Fibroblast of villous mesenchyme (primary cell): ENCODE data around the gene DYNLT2. TPM values are rescaled to one million over a fixed set of nuclear protein-coding genes. Genes with fewer than 3 reads are reported as not detected.
A peak's percentile ranks its signal among the peaks of the same experiment; 100 is the strongest.

Experiments used
- DNase-seq: peaks from one replicate; pipeline ENCODE4 v3.0.0-alpha.2; 2010; ENCODE audit warnings: low read depth
- H3K4me3 ChIP-seq: 2 replicates; pipeline ENCODE4 v1.5.1; 2011; ENCODE audit warnings: low read depth, mild to moderate bottlenecking, low read length
- CTCF ChIP-seq: IDR thresholded peaks from 2 replicates; pipeline ENCODE4 v1.5.1; 2012; ENCODE audit warnings: low read depth, mild to moderate bottlenecking, low read length; ENCODE audit not compliant: insufficient read depth
- total RNA-seq: library from RNA; depleted of rRNA; stranded (reverse); fragments of >200 nt; gene quantifications from 2 replicates; pipeline ENCODE4 v1.2.3, GENCODE V29; 2012

DYNLT2 gene
- total RNA-seq, 1 donor, result 1.3 TPM

- peak; percentile 29 for DNase-seq
- H3K4me3 ChIP-seq, result no peak overlapping the region
- TF ChIP-seq CTCF, result no peak
These were observed 13.0 kb downstream of the DYNLT2 start for GRCh38 chr6:169738204-169738975.

GRCh38 chr6:169729961-169730360, 21.4 kb downstream of the DYNLT2 start:
- DNase-seq, result no peak
- TF ChIP-seq CTCF, result no peak
- H3K4me3 ChIP-seq, result no peak overlapping the region

GRCh38 chr6:169726963-169727362, 24.4 kb downstream of the DYNLT2 start:
- no peak for TF ChIP-seq CTCF
- DNase-seq, result no peak
- H3K4me3 ChIP-seq, result no peak overlapping the region

- DNase-seq, result no peak
- TF ChIP-seq CTCF, result no peak
- no peak overlapping the region for H3K4me3 ChIP-seq
These were observed 25.3 kb downstream of the DYNLT2 start for GRCh38 chr6:169726049-169726400.

- DNase-seq, result peak; percentile 97
- no peak for TF ChIP-seq CTCF
- H3K4me3 ChIP-seq, result peak overlapping the region; percentile 68
These were observed 26.0 kb downstream of the DYNLT2 start for GRCh38 chr6:169725125-169726048.

GRCh38 chr6:169724494-169725124, 26.8 kb downstream of the DYNLT2 start, which contains the start of gene PHF10:
Gene PHF10, minus strand, starts transcription at chr6:169724500. Its CDS starts 569 bp downstream, at chr6:169723931.
- DNase-seq, result peak; percentile 46
- no peak for TF ChIP-seq CTCF
- peak within 1 kb of the TSS; percentile 68 for H3K4me3 ChIP-seq
